Brain microvascular endothelial cell (primary cell): ENCODE results near the gene ANP32A.

ENCODE experiments used
- DNase-seq: peaks from one replicate; pipeline ENCODE4 v3.0.0-alpha.2; 2020
- H3K27ac ChIP-seq: fragments of 250-450 bp; sonication (Bioruptor Pico); 2 replicates; pipeline ENCODE4 v1.5.1; 2020; ENCODE audit warnings: mild to moderate bottlenecking, moderate library complexity
- H3K27me3 ChIP-seq: fragments of 250-450 bp; sonication (Bioruptor Pico); replicated peaks from 2 replicates; pipeline ENCODE4 v1.5.1; 2020; ENCODE audit warnings: mild to moderate bottlenecking
- H3K36me3 ChIP-seq: fragments of 250-450 bp; sonication (Bioruptor Pico); replicated peaks from 2 replicates; pipeline ENCODE4 v1.5.1; 2020; ENCODE audit warnings: mild to moderate bottlenecking
- H3K4me3 ChIP-seq: 2 replicates; pipeline ENCODE4 v1.5.1; 2011; ENCODE audit warnings: low read depth, mild to moderate bottlenecking, control low read depth, low read length, moderate library complexity
- in situ Hi-C: cut with HindIII; loops from 2 replicates; pipeline ENCODE4 v1.10.0; 2017; ENCODE audit warnings: low sequenced_read_pairs, low pct_ligation_motif_present
- TF ChIP-seq, protein P1 (sequence below): IDR thresholded peaks from 2 replicates; pipeline ENCODE4 v1.5.1; 2011; ENCODE audit warnings: low read depth, mild to moderate bottlenecking, moderate library complexity, low read length, control low read depth, inconsistent platforms; ENCODE audit errors: missing control alignments

Gene ANP32A

DNA sequence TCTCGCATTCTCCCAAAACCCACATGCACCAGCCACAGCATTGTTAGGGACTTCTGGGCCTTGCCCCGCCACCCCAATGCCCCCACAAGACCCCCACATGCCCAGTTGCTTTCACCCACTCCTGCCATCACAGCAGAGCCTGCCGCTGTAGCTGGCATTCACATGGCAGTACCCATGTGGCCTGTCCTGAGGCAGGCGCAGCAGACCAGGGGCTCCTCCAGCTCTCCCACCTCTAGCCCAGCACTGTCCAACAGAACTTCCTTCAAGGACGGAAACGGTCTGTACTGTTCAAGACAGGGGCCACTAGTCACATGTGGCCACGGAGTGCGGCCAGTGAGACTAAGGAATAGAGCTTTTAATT is 32.5 kb downstream of the ANP32A start:
- H3K27me3 ChIP-seq, result no peaks in the 10 kb centered on the region
- in situ Hi-C loops, result no loop called here
- H3K4me3 ChIP-seq, result no peak overlapping the region
- no peak overlapping the region for H3K27ac ChIP-seq
- DNase-seq, result no peak
- TF ChIP-seq, protein P1, sequence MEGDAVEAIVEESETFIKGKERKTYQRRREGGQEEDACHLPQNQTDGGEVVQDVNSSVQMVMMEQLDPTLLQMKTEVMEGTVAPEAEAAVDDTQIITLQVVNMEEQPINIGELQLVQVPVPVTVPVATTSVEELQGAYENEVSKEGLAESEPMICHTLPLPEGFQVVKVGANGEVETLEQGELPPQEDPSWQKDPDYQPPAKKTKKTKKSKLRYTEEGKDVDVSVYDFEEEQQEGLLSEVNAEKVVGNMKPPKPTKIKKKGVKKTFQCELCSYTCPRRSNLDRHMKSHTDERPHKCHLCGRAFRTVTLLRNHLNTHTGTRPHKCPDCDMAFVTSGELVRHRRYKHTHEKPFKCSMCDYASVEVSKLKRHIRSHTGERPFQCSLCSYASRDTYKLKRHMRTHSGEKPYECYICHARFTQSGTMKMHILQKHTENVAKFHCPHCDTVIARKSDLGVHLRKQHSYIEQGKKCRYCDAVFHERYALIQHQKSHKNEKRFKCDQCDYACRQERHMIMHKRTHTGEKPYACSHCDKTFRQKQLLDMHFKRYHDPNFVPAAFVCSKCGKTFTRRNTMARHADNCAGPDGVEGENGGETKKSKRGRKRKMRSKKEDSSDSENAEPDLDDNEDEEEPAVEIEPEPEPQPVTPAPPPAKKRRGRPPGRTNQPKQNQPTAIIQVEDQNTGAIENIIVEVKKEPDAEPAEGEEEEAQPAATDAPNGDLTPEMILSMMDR, result no peak
- H3K36me3 ChIP-seq, result peaks cover 33% of the 10 kb centered on the region

- H3K4me3 ChIP-seq, result no peak overlapping the region
- DNase-seq, result no peak
- TF ChIP-seq, protein P1, result no peak
- no peak overlapping the region for H3K27ac ChIP-seq
- peaks cover 38% of the 10 kb centered on the region for H3K36me3 ChIP-seq
- no peaks in the 10 kb centered on the region for H3K27me3 ChIP-seq
- in situ Hi-C loops, result no loop called here
These were observed 33.0 kb downstream of the ANP32A start for GRCh38 chr15:68787609-68788263.

DNA sequence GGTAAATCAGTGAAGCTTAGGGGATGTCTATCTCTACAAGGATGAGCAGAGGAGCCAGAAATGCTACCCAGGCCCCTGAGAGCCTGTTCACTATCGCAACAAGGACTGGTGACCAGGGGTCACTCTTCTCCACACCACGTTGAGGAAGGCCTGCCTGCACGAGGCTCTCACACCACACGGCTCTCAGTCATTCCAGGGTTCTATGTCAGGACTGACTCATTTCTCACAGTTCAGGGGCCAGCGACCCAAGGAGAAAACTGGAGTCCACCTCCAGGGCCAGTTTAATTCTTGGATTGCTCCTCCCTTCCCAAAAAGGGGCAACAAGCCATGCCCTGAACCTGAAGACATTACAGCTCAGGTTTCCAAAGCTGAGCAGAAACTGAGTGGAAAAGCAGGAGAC is 33.9 kb downstream of the ANP32A start:
- no peak overlapping the region for H3K27ac ChIP-seq
- TF ChIP-seq, protein P1, result no peak
- in situ Hi-C loops, result no loop called here
- no peak for DNase-seq
- peaks cover 42% of the 10 kb centered on the region for H3K36me3 ChIP-seq
- no peaks in the 10 kb centered on the region for H3K27me3 ChIP-seq
- H3K4me3 ChIP-seq, result no peak overlapping the region

GRCh38 chr15:68785541-68785940 is 35.2 kb downstream of the ANP32A start:
- DNase-seq, result no peak

GRCh38 chr15:68784206-68784605 is 36.5 kb downstream of the ANP32A start:
- H3K27ac ChIP-seq, result no peak overlapping the region
- no peak overlapping the region for H3K4me3 ChIP-seq
- TF ChIP-seq, protein P1, result no peak
- in situ Hi-C loops, result no loop called here
- peaks cover 49% of the 10 kb centered on the region for H3K36me3 ChIP-seq
- DNase-seq, result no peak
- no peaks in the 10 kb centered on the region for H3K27me3 ChIP-seq

More at GRCh38 chr15:68785541-68785940, 35.2 kb downstream of the ANP32A start:
- H3K27me3 ChIP-seq, result no peaks in the 10 kb centered on the region
- no peak overlapping the region for H3K27ac ChIP-seq
- TF ChIP-seq, protein P1, result no peak
- no peak overlapping the region for H3K4me3 ChIP-seq
- peaks cover 45% of the 10 kb centered on the region for H3K36me3 ChIP-seq
- in situ Hi-C loops, result no loop called here
